Measurements from ENCODE around the gene AFF3.

DNA sequence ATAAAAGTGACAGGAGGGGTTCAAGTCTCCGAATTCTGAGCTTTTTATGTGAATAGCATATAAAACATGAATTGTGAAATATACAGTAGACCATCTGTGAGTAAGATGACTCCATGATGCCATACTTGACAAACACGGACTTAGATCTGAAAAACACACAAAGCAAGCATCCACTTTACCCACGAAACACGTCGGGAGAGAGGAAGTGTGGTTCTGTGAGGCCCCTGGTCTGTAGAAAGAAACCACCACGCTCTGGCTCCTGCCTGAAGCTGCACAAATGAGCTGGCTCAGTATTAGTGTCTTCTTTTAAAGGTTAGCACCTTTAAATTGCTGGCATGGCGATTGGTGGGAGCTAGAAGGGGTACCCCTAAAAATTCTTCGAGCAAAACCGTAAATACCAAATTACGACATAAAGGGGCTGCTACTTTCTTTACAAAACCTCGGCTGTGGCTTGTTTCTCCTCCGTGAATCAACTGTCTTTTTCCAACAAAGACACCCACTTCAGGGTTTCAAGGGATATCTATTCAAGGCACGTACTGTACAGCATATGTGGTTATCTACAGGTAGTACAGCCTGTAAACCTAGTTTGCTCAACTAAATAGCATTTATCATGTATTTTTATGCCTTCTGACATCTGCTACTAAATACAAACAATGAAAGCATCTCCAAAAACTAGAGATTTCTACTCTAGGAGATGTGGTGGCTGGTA is 70.9 kb downstream of the AFF3 start:
- TF ChIP-seq, protein P1, sequence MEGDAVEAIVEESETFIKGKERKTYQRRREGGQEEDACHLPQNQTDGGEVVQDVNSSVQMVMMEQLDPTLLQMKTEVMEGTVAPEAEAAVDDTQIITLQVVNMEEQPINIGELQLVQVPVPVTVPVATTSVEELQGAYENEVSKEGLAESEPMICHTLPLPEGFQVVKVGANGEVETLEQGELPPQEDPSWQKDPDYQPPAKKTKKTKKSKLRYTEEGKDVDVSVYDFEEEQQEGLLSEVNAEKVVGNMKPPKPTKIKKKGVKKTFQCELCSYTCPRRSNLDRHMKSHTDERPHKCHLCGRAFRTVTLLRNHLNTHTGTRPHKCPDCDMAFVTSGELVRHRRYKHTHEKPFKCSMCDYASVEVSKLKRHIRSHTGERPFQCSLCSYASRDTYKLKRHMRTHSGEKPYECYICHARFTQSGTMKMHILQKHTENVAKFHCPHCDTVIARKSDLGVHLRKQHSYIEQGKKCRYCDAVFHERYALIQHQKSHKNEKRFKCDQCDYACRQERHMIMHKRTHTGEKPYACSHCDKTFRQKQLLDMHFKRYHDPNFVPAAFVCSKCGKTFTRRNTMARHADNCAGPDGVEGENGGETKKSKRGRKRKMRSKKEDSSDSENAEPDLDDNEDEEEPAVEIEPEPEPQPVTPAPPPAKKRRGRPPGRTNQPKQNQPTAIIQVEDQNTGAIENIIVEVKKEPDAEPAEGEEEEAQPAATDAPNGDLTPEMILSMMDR (IDR thresholded peaks at IDR 0.05): no peak
- TF ChIP-seq POLR2A (IDR thresholded peaks at IDR 0.05): no peak

All from lower leg skin (tissue), 3 donors.